Measurements from ENCODE around the gene FN1. TPM values are rescaled to one million over a fixed set of nuclear protein-coding genes. Genes with fewer than 3 reads are reported as not detected.

Gene FN1
- total and polyA plus RNA-seq, 12 donors: 44.6 to 322 (median 110) TPM

DNA sequence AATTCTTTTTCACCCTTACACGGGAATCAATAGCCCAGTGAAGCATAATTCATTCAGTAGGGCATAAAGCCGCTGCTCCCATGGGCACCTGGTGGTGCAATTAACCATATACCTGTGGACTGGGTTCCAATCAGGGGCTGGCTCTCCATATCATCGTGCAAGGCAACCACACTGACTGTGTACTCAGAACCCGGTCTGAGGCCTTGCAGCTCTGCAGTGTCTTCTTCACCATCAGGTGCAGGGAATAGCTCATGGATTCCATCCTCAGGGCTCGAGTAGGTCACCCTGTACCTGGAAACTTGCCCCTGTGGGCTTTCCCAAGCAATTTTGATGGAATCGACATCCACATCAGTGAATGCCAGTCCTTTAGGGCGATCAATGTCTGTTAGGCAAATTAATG lies 55.2 kb downstream of the FN1 start:
- Histone ChIP-seq H3K27me3 (no peaks in the 10 kb centered on the region), H3K9me3 (replicated peaks in 1 of 3) (no peaks in the 10 kb centered on the region), H3K4me3 (no peak overlapping the region), H3K27ac (no peak overlapping the region), H3K4me1 (replicated peaks in 1 of 2) (no peaks in the 10 kb centered on the region), H3K36me3 (replicated peaks in 1 of 2) (peaks cover 0 to 3% of the 10 kb centered on the region in 2 donors)
- WGBS, 4 donors: 82 to 93% (median 91%) methylated on average over 7 of the region's 7 CpGs
- intact Hi-C loops (cut with DNase I): no loop called here
- TF ChIP-seq POLR2A (IDR thresholded peaks at IDR 0.05): no peak
- TF ChIP-seq, protein P1, sequence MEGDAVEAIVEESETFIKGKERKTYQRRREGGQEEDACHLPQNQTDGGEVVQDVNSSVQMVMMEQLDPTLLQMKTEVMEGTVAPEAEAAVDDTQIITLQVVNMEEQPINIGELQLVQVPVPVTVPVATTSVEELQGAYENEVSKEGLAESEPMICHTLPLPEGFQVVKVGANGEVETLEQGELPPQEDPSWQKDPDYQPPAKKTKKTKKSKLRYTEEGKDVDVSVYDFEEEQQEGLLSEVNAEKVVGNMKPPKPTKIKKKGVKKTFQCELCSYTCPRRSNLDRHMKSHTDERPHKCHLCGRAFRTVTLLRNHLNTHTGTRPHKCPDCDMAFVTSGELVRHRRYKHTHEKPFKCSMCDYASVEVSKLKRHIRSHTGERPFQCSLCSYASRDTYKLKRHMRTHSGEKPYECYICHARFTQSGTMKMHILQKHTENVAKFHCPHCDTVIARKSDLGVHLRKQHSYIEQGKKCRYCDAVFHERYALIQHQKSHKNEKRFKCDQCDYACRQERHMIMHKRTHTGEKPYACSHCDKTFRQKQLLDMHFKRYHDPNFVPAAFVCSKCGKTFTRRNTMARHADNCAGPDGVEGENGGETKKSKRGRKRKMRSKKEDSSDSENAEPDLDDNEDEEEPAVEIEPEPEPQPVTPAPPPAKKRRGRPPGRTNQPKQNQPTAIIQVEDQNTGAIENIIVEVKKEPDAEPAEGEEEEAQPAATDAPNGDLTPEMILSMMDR (IDR thresholded peaks at IDR 0.05): no peak
- DNase-seq: no peak

DNA sequence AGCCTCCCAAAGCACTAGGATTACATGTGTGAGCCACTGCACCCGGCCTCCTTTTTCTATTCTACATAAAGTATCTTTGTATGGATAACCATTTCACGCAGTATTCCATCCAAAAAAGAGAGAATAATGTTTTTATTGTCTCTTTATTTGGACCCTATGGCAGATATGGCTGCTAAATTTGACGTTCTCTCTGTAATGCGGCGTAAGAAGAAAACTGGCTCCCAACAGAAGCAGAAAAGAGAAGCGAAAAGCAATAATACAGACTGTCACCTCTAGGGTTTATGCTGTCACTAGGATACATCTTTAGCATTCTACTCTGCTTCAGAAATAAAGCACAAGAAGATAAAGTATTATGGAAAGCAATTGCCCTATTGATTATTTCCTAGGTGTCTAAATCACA lies 55.9 kb downstream of the FN1 start:
- WGBS, 4 donors: 94 to 97% (median 95%) methylated on average over 6 of the region's 6 CpGs
- H3K36me3 ChIP-seq (replicated peaks in 1 of 2): peaks cover 0 to 4% of the 10 kb centered on the region in 2 donors
- DNase-seq: no peak
- H3K27ac ChIP-seq: no peak overlapping the region
- no peaks in the 10 kb centered on the region for H3K27me3 ChIP-seq
- intact Hi-C loops (cut with DNase I): no loop called here
- no peaks in the 10 kb centered on the region for H3K9me3 ChIP-seq (replicated peaks in 1 of 3)
- no peak overlapping the region for H3K4me3 ChIP-seq
- TF ChIP-seq, protein P1 (IDR thresholded peaks at IDR 0.05): no peak
- no peak for TF ChIP-seq POLR2A (IDR thresholded peaks at IDR 0.05)
- H3K4me1 ChIP-seq (replicated peaks in 1 of 2): no peaks in the 10 kb centered on the region

DNA sequence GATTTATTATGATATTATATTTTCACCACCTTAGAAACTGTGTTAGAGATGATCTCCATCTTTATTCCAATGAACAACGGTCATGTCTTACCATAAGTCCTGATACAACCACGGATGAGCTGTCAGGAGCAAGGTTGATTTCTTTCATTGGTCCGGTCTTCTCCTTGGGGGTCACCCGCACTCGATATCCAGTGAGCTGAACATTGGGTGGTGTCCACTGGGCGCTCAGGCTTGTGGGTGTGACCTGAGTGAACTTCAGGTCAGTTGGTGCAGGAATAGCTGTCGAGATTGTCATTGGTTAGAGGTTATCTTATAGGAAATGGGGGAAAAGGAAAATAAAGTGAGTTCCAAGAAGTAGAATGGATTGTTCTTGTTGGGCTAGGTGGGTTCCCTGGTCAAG lies 56.8 kb downstream of the FN1 start:
- TF ChIP-seq, protein P1 (IDR thresholded peaks at IDR 0.05): no peak
- TF ChIP-seq POLR2A (IDR thresholded peaks at IDR 0.05): no peak
- no peak for DNase-seq
- Histone ChIP-seq H3K27ac (no peak overlapping the region), H3K36me3 (replicated peaks in 1 of 2) (peaks cover 0 to 4% of the 10 kb centered on the region in 2 donors), H3K4me3 (no peak overlapping the region), H3K4me1 (replicated peaks in 1 of 2) (no peaks in the 10 kb centered on the region), H3K27me3 (no peaks in the 10 kb centered on the region), H3K9me3 (replicated peaks in 1 of 3) (no peaks in the 10 kb centered on the region)
- intact Hi-C loops (cut with DNase I): no loop called here
- WGBS, 4 donors: 87 to 93% (median 92%) methylated on average over 7 of the region's 7 CpGs

DNA sequence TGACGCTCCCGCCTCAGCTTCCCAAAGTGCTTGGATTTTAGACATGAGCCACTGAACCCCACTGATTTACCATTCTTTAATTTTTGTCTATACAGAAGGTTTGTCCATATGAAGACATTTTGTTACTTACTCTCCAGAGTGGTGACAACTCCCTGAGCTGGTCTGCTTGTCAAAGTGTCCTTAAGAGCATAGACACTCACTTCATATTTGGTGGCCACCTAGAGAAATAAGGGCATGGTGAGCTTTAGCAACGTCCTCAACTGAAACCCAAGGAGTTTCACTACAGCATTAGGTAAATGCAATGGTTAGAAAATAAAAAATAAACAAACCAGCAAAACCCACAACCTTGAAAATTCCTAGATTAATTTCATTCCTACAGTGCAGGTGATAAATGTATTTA lies 57.8 kb downstream of the FN1 start:
- Histone ChIP-seq H3K4me1 (replicated peaks in 1 of 2) (no peaks in the 10 kb centered on the region), H3K27me3 (no peaks in the 10 kb centered on the region), H3K27ac (no peak overlapping the region), H3K4me3 (no peak overlapping the region), H3K36me3 (replicated peaks in 1 of 2) (peaks cover 0 to 4% of the 10 kb centered on the region in 2 donors), H3K9me3 (replicated peaks in 1 of 3) (no peaks in the 10 kb centered on the region)
- intact Hi-C loops (cut with DNase I): no loop called here
- no peak for DNase-seq
- no peak for TF ChIP-seq POLR2A (IDR thresholded peaks at IDR 0.05)
- TF ChIP-seq, protein P1 (IDR thresholded peaks at IDR 0.05): no peak
- WGBS, 4 donors: 92 to 100% (median 96%) methylated on average over 3 of the region's 3 CpGs
